ENCODE results near the gene CFAP221.

Gene CFAP221

GRCh38 chr2:119702918-119703401 is 158.7 kb downstream of the CFAP221 start:
- CTCF ChIA-PET, result interaction anchor here (0.5 to 2.2 kb wide), 15 partner anchors 12 to 612 kb away, joined by 3 to 12 read pairs (median 4); partner anchors contain the start of gene TMEM177
- no peak for TF ChIP-seq FOXA1 (IDR thresholded peaks at IDR 0.05)
- TF ChIP-seq ARNT (IDR thresholded peaks at IDR 0.05), result no peak
- no peak for TF ChIP-seq LEF1 (IDR thresholded peaks at IDR 0.05; ENCODE audit: borderline replicate concordance)
- no peak for TF ChIP-seq L3MBTL2 (conservative IDR thresholded peaks at IDR 0.05)
- TF ChIP-seq FOXM1 (IDR thresholded peaks at IDR 0.05; ENCODE audit: borderline replicate concordance), result no peak
- TF ChIP-seq ZNF384 (IDR thresholded peaks at IDR 0.05), result no peak
- TF ChIP-seq, protein P1, sequence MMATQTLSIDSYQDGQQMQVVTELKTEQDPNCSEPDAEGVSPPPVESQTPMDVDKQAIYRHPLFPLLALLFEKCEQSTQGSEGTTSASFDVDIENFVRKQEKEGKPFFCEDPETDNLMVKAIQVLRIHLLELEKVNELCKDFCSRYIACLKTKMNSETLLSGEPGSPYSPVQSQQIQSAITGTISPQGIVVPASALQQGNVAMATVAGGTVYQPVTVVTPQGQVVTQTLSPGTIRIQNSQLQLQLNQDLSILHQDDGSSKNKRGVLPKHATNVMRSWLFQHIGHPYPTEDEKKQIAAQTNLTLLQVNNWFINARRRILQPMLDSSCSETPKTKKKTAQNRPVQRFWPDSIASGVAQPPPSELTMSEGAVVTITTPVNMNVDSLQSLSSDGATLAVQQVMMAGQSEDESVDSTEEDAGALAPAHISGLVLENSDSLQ (IDR thresholded peaks at IDR 0.05), result no peak
- TF ChIP-seq ELF4 (IDR thresholded peaks at IDR 0.05), result no peak
- DNase-seq (ENCODE audit: extremely low spot score), result peak; percentile 91
- POLR2A ChIA-PET, result no interaction called here

GRCh38 chr2:119703526-119703925 is 159.3 kb downstream of the CFAP221 start:
- ChIA-PET POLR2A (no interaction called here), CTCF (interaction anchor here (0.6 to 2.2 kb wide), 13 partner anchors 13 to 611 kb away, joined by 3 to 12 read pairs (median 4); partner anchors contain the start of gene TMEM177)
- DNase-seq (ENCODE audit: extremely low spot score), result no peak
- TF ChIP-seq ARNT (IDR thresholded peaks at IDR 0.05) (no peak), BHLHE40 (IDR thresholded peaks at IDR 0.05; ENCODE audit: borderline replicate concordance) (no peak), L3MBTL2 (conservative IDR thresholded peaks at IDR 0.05) (no peak), FOXA1 (IDR thresholded peaks at IDR 0.05) (no peak), NFRKB (IDR thresholded peaks at IDR 0.05) (no peak), ELF4 (IDR thresholded peaks at IDR 0.05) (no peak), TARDBP (IDR thresholded peaks at IDR 0.05) (no peak), CTBP1 (IDR thresholded peaks at IDR 0.05; ENCODE audit: borderline replicate concordance) (no peak), HDGF (IDR thresholded peaks at IDR 0.05; ENCODE audit: borderline replicate concordance) (no peak)

DNA sequence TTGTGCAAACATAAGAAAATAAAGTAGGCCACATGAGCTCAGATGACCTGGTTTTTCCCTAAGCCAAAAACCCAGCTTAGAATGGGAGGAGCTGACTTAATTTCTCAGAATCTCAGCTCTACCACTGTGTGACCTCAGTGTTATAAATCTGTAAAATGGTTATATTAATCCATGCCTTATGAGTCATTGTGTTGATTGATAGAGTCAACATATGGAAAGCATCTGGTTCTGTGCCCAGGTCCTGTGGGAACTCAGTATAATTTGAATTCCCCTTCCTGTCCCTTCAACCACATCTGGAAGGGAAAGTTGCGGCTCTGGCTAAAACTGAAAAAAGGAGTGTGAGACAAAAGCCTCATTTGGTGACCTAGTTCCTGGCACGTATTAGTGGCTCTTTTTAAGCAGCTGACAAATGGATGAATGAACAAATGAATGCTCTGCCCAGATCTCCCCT is 160.4 kb downstream of the CFAP221 start:
- CTCF ChIA-PET, result interaction anchor here (0.6 to 2.2 kb wide), 3 partner anchors 120 to 471 kb away, joined by 3 to 12 read pairs (median 3); no protein-coding TSS in a partner anchor
- TF ChIP-seq NFRKB (IDR thresholded peaks at IDR 0.05) (no peak), L3MBTL2 (conservative IDR thresholded peaks at IDR 0.05) (no peak), ZNF384 (IDR thresholded peaks at IDR 0.05) (no peak), HDGF (IDR thresholded peaks at IDR 0.05; ENCODE audit: borderline replicate concordance) (no peak), TARDBP (IDR thresholded peaks at IDR 0.05) (no peak), ARNT (IDR thresholded peaks at IDR 0.05) (no peak), FOXK2 (IDR thresholded peaks at IDR 0.05) (no peak), FOXA1 (IDR thresholded peaks at IDR 0.05) (no peak), SP1 (IDR thresholded peaks at IDR 0.05) (no peak), ELF4 (IDR thresholded peaks at IDR 0.05) (no peak), BHLHE40 (IDR thresholded peaks at IDR 0.05; ENCODE audit: borderline replicate concordance) (no peak), FOXM1 (IDR thresholded peaks at IDR 0.05; ENCODE audit: borderline replicate concordance) (no peak), CTBP1 (IDR thresholded peaks at IDR 0.05; ENCODE audit: borderline replicate concordance) (no peak)
- TF ChIP-seq, protein P1 (IDR thresholded peaks at IDR 0.05), result no peak
- POLR2A ChIA-PET, result no interaction called here
- DNase-seq (ENCODE audit: extremely low spot score), result no peak

DNA sequence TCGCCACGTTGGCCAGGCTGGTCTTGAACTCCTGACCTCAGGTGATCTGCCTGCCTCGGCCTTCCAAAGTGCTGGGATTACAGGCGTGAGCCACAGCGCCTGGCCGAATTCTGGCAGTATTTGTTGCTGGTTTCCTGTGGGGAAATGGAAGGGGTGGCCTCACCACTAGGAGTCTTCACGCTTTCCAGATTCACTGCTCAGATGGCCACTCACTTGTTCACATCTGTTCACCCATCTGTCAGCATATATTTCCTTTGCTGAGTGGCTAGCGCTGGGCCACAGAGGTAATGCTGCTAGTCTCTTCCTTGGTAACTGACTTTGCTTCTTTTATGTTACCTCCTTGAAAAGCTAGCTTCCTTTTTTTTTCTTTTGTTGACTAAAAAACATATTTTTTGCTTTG is 162.0 kb downstream of the CFAP221 start:
- ChIA-PET POLR2A (no interaction called here), CTCF (no interaction called here)
- TF ChIP-seq CTBP1 (IDR thresholded peaks at IDR 0.05; ENCODE audit: borderline replicate concordance) (no peak), BHLHE40 (IDR thresholded peaks at IDR 0.05; ENCODE audit: borderline replicate concordance) (no peak), ZNF384 (IDR thresholded peaks at IDR 0.05) (no peak), FOXA1 (IDR thresholded peaks at IDR 0.05) (no peak), ARNT (IDR thresholded peaks at IDR 0.05) (no peak), L3MBTL2 (conservative IDR thresholded peaks at IDR 0.05) (no peak), FOXK2 (IDR thresholded peaks at IDR 0.05) (no peak), SUZ12 (IDR thresholded peaks at IDR 0.05) (no peak), NFRKB (IDR thresholded peaks at IDR 0.05) (no peak), TARDBP (IDR thresholded peaks at IDR 0.05) (no peak), HDGF (IDR thresholded peaks at IDR 0.05; ENCODE audit: borderline replicate concordance) (no peak), LEF1 (IDR thresholded peaks at IDR 0.05; ENCODE audit: borderline replicate concordance) (no peak), SP1 (IDR thresholded peaks at IDR 0.05) (no peak), ELF4 (IDR thresholded peaks at IDR 0.05) (no peak), FOXM1 (IDR thresholded peaks at IDR 0.05; ENCODE audit: borderline replicate concordance) (no peak)
- TF ChIP-seq, protein P1 (IDR thresholded peaks at IDR 0.05), result no peak
- DNase-seq (ENCODE audit: extremely low spot score), result no peak

All from HEK293T (cell line).